GM20000 (cell line): ENCODE results near the gene C12orf43.

Source experiments
- DNase-seq: peaks from one replicate; pipeline ENCODE4 v3.0.0; 2012; ENCODE audit warnings: low spot score
- CTCF ChIP-seq: IDR thresholded peaks from 2 replicates; pipeline ENCODE4 v1.5.1; 2012; ENCODE audit warnings: mild to moderate bottlenecking, control low read depth; ENCODE audit errors: extremely low read depth, missing control alignments

The C12orf43 gene

GRCh38 chr12:120988658-120989057 is 27.6 kb downstream of the C12orf43 start:
- DNase-seq = no peak
- no peak for TF ChIP-seq CTCF

- TF ChIP-seq CTCF = no peak
- DNase-seq = no peak
Observed at GRCh38 chr12:120988234-120988633, 28.1 kb downstream of the C12orf43 start.

- DNase-seq = no peak
Observed at GRCh38 chr12:120984351-120984898, 31.9 kb downstream of the C12orf43 start.

GRCh38 chr12:120983759-120984158 is 32.5 kb downstream of the C12orf43 start:
- no peak for DNase-seq
- TF ChIP-seq CTCF = no peak

More at GRCh38 chr12:120984351-120984898, 31.9 kb downstream of the C12orf43 start:
- no peak for TF ChIP-seq CTCF

- TF ChIP-seq CTCF = no peak
- no peak for DNase-seq
Observed at GRCh38 chr12:120982659-120983058, 33.6 kb downstream of the C12orf43 start.

GRCh38 chr12:120981407-120981941 is 34.8 kb downstream of the C12orf43 start:
- no peak for DNase-seq

More at GRCh38 chr12:120981407-120981941, 34.8 kb downstream of the C12orf43 start:
- TF ChIP-seq CTCF = no peak
